ENCODE results near the gene SPOCK1. TPM values are rescaled to one million over a fixed set of nuclear protein-coding genes. Genes with fewer than 3 reads are reported as not detected.

SPOCK1 gene
- total RNA-seq, 1 experiment from 2014 or later: 10.9 TPM

- Histone ChIP-seq H4K8ac (replicated peaks; ENCODE audit: insufficient read length, low read depth, low read length) (no peak overlapping the region), H3T11ph (ENCODE audit: low read length) (no peak overlapping the region), H3K27me3 (ENCODE audit: insufficient read depth, low read length) (no peaks in the 10 kb centered on the region), H3K56ac (ENCODE audit: insufficient read length, low read depth, low read length) (no peak overlapping the region), H2AK5ac (ENCODE audit: insufficient read length, low read length) (no peak overlapping the region), H2BK5ac (ENCODE audit: insufficient read length, low read length) (no peak overlapping the region), H3K23ac (ENCODE audit: insufficient read length, low read depth, low read length) (no peak overlapping the region), H4K91ac (ENCODE audit: insufficient read length, low read depth, low read length) (no peak overlapping the region), H2AFZ (ENCODE audit: low read length) (no peak overlapping the region), H3K79me2 (ENCODE audit: insufficient read depth, low read length) (no peaks in the 10 kb centered on the region), H3K4me2 (ENCODE audit: insufficient read depth, insufficient read length, low read length) (no peak overlapping the region), H2BK15ac (ENCODE audit: low read depth, low read length) (no peak overlapping the region), H4K5ac (ENCODE audit: insufficient read length, low read depth, low read length) (no peak overlapping the region), H2BK12ac (ENCODE audit: insufficient read length, low read depth, low read length) (no peak overlapping the region), H3K4ac (ENCODE audit: low read depth, low read length) (no peak overlapping the region), H2BK20ac (ENCODE audit: low read depth, low read length, poor library complexity, severe bottlenecking) (no peak overlapping the region), H3K27ac (ENCODE audit: insufficient read length, low read depth, low read length) (no peak overlapping the region), H2BK120ac (ENCODE audit: low read depth, low read length, poor library complexity, severe bottlenecking) (no peak overlapping the region), H3K18ac (ENCODE audit: insufficient read length, low read depth, low read length) (no peak overlapping the region), H3K9ac (ENCODE audit: extremely low read depth, insufficient read length, low read length) (no peak overlapping the region), H3K9me3 (ENCODE audit: control insufficient read depth, low read depth, low read length) (no peaks in the 10 kb centered on the region), H3K14ac (ENCODE audit: insufficient read depth, low read length) (no peak overlapping the region), H4K20me1 (ENCODE audit: control insufficient read depth, insufficient read depth, insufficient read length) (no peaks in the 10 kb centered on the region), H3K79me1 (ENCODE audit: insufficient read depth, low read depth, low read length, poor library complexity, severe bottlenecking) (no peaks in the 10 kb centered on the region), H3K23me2 (ENCODE audit: insufficient read length, low read depth, low read length, poor library complexity, severe bottlenecking) (no peaks in the 10 kb centered on the region), H3K4me1 (ENCODE audit: insufficient read depth, low read length) (no peaks in the 10 kb centered on the region)
- H3K4me1 Mint-ChIP-seq: no peaks in the 10 kb centered on the region
- no peak overlapping the region for H3K27ac Mint-ChIP-seq
- H3K27me3 Mint-ChIP-seq (ENCODE audit: low read depth): no peaks in the 10 kb centered on the region
- H3K9me3 Mint-ChIP-seq: no peaks in the 10 kb centered on the region
- no CpG with 5 or more reads among the region's 3 CpGs for WGBS (ENCODE audit: extremely low coverage, insufficient read length, low lambda C conversion rate)
- no peaks in the 10 kb centered on the region for H3K36me3 Mint-ChIP-seq (ENCODE audit: insufficient read depth in 1 of 3, low read depth in 3 of 3)
- no peak for DNase-seq
- H3K4me3 Mint-ChIP-seq: no peak overlapping the region
- no peak for TF ChIP-seq CTCF (conservative IDR thresholded peaks at IDR 0.05)
These were observed 21.1 kb downstream of the SPOCK1 start for GRCh38 chr5:137478043-137478442.

All from H9 (cell line).